NCI-H2029 treated with DMSO at 0.1 percent for 48 hours (cell line): ENCODE results near the gene TTYH3.

Experiments
- DNase-seq: peaks from one replicate; lab custom pipeline; 2025; lab: John Stamatoyannopoulos, UW

Gene TTYH3

DNA sequence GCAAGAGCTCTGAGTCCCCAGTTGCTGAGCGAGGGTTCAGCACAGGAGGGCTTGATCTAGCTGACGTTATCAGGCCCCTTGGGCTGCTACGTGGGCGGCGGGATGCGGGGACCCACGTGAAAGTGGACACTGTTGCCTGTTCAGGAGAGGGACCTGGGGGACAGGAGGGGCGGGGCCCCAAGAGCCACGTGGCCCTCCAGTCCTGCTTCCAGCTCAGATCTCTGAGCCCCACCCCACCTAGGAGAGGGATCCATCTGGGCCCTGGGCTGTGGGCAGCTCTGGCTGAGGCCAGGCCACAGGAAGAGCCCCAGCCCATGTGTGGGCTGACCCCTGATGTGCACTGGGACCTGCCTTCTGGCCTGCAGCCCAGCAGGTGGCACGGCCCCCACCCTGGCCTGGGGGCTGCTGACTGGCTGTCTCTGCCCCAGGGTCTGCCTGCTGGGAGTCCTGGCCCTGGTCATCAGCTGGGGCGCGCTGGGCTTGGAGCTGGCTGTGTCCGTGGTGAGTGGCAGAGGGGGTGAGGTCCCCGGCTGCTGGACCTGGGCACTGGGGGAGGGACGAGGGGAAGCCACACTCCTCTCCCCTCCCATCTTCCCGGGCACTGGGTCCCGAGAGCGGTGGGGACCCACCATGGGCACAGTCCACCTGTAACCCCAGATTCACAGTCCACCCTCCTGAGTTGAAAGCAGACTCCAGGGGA lies 17.5 kb downstream of the TTYH3 start:
- DNase-seq = no peak

DNA sequence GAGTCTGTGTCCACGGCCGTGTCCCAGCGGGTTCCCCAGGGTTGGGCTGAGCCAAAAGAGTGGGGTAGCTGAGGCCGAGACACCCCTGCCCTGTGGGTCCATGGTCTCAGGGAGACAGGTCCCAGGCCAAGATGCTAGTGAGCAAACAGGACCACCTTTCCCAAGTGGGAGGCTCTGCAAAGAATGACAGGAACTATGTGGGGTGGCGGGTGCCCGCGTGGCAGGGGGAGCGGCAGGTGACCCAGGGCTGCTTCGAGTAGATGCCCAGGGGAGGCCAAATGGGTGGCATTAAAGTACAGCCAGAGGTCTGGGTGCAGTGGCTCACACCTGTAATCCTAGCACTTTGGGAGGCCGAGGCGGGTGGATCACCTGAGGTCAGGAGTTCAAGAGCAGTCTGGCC lies 18.2 kb downstream of the TTYH3 start:
- DNase-seq = no peak

DNA sequence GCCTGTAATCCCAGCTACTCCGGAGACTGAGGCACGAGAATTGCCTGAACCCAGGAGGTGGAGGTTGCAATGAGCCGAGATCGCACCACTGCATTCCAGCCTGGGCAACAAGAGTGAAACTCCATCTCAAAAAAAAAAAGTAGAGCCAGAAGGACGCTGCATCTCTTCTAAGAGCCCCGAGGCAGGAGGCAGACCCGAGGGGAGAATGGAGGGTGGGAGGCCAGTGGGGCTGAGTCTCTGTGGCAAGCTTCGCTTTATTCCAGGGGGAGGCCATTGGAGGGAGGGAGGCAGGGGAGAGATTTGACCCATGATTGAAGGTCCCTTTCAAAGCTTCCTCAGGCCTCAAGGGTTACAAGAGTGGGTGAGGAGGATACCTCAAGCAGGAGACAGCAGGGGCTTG lies 18.7 kb downstream of the TTYH3 start:
- DNase-seq = no peak

DNA sequence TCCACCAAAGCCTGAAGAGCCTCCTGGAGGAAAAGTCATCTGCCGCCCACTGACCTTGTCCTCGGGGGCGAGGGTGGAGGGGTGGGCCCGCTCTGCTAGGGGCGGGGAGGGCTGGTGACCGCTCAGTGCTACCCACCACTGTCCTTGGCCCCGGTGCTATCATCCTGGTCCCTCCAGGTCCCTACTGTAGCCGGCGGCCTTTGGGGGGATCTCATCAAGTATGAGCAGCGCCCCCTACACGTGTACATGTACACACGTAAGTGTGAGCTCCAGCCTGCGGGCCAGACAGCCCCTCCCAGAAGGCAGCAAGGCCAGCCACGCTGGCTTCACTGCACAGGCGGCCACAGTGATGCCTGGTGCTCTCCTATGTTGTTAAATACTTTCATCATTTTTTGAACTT lies 19.6 kb downstream of the TTYH3 start:
- no peak for DNase-seq

DNA sequence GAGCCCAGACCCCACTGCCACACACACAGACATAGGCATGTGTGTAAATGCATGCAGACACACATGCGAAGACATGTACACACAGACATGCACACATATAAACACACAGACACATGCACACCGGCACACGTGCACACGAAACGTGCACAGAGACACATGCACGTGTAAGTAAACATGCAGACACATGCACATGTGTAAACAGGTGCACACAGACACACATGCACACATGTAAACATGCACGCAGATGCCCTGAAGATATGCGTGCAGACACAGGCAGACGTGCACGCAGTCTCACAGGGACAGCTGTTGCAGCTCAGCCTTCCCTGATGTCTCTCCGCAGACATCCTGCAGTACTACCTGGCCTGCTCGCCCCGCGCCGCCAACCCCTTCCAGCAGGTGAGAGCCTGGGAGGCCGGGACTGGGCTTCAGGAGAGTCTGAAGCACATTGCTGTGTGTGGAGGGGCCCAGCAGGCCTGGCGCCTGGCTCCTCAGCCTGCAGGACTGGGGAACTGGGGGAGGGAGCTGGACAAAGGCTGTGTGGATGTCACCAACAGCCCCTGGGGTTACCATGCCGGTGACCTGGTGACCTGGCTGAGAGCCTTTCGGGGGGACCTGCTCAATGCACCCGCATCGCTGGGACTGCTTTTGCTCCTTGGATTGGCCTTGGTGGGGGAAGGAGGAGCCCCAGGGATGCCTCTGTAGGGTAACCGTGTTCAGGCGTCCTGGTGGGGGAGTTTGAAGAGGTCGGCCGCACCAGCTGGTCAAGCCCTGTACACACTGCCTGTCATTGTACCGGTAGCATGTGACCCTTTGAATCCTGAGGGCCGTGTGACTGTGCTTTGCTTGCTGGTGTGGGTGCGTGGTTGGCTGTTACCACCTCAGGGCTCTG lies 20.3 kb downstream of the TTYH3 start:
- no peak for DNase-seq

DNA sequence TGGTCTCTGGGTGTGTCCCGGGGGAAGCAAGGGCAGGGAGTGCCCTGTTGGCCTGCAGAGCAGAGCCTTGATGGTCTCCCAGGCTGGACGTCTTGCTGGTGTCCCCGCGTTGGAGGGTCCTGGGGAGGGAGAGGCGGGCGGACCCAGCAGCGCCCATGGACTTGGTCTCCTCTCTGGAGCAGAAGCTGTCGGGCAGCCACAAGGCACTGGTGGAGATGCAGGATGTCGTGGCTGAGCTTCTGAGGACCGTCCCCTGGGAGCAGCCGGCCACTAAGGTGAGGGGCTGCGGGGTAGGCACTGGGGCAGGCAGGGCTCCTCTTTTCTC lies 20.9 kb downstream of the TTYH3 start:
- no peak for DNase-seq

DNA sequence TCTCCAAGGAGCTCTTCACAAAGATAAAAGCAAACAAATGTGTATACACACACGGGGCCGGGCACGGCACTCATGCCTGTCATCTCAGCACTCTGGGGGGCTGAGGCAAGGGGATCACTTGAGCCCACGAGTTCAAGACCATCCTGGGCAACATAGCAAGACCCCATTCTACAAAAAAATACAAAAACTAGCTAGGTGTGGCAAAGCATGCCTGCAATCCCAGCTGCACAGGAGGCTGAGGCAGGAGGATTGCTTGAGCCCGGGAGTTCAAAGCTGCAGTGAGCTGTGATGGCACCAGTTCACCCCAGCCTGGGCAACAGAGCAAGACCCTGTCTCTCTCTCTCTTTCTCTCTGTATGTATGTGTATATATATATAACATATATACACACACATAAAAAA lies 22.3 kb downstream of the TTYH3 start:
- DNase-seq = peak; percentile 36

DNA sequence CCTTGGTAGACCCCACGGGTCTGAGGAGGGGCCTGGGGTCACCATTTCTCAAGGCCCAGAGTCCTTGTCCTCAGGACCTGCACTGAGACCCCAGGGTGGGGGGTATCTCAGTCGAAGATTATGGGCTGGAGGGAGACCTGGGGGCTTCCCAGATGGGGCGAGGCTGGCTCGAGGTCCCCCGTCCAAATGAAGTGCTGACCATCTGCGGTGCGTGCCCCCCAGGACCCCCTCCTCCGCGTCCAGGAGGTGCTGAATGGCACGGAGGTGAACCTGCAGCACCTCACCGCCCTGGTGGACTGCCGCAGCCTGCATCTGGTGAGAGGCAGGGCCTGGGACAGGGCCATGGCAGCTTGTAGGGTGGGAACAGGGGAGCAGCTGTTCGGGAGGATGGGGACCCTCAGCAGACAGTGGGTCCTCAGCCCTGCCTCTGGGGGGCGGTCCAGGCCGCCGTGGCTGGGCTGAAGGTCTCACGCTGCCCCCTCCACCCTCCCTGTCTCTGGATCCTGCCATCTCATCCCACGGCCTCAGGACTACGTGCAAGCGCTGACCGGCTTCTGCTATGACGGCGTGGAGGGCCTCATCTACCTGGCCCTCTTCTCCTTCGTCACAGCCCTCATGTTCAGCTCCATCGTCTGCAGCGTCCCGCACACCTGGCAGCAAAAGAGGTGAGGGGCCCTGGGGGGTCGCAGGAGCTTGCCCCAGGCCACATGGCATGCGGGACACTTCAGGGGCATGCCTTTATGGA lies 24.3 kb downstream of the TTYH3 start:
- DNase-seq = no peak

DNA sequence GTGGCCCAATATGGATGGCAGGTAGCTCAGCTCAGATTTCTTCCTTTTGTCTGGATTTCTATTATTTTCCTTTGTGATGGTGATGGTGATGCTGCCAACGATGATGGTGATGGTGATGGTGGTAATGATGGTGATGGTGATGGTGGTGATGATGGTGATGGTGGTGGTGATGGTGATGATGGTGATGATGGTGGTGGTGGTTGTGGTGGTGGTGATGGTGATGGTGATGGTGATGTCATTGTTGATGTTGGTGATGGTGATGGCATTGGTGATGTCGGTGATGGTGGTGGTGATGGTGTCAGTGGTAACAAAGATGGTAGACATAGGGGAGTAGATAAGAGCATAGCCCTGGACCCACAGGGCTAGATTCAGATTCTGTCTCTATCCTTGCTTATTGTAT lies 25.4 kb downstream of the TTYH3 start:
- no peak for DNase-seq

DNA sequence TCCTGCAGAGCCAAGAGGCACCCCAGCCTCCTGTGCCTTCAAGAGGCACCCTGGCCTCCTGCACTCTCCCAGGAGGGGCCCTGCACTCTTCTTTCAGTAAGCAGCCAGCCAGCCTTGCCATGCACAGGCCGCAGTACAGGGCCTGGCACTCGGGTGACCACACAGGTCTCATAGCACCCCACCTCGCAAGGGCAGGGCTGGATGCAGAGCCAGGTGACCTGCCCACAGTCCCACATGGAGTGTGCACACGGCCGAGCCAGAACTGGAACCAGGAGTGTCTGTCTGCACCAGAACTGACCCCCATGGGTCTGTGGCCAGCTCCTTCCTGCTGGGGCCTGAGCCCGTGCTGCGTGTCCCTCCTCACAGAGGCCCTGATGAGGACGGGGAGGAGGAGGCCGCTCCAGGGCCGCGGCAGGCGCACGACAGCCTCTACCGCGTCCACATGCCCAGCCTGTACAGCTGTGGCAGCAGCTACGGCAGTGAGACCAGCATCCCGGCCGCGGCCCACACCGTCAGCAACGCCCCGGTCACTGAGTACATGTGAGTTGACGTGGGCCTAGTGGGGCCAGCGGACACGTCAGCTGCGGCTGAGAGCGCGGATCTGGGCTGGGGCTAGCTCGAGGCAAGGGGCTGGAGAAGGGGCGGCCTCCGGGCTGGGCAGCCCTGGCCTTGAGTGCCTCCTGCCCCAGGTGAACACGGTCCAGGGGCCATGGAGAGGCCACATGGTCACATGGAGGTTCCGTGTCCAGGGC lies 26.3 kb downstream of the TTYH3 start:
- no peak for DNase-seq

DNA sequence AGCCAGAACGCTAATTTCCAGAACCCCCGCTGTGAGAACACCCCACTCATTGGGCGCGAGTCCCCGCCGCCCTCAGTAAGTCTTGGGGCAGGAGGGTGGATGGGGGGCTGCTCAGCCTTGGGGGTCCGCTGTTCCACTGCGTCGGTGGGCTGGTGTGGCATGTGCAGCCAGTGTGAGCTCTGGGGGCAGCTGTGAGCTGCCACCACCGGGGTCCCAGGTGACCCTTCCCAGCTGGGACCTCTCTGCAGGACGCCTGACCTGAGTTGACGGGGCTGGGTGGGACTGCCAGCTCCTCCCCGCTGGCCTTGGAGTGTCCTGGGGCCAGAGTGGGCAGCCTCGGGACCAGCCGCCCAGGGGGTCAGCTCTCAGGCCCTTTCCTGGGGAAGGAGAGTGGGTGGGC lies 27.2 kb downstream of the TTYH3 start:
- no peak for DNase-seq

DNA sequence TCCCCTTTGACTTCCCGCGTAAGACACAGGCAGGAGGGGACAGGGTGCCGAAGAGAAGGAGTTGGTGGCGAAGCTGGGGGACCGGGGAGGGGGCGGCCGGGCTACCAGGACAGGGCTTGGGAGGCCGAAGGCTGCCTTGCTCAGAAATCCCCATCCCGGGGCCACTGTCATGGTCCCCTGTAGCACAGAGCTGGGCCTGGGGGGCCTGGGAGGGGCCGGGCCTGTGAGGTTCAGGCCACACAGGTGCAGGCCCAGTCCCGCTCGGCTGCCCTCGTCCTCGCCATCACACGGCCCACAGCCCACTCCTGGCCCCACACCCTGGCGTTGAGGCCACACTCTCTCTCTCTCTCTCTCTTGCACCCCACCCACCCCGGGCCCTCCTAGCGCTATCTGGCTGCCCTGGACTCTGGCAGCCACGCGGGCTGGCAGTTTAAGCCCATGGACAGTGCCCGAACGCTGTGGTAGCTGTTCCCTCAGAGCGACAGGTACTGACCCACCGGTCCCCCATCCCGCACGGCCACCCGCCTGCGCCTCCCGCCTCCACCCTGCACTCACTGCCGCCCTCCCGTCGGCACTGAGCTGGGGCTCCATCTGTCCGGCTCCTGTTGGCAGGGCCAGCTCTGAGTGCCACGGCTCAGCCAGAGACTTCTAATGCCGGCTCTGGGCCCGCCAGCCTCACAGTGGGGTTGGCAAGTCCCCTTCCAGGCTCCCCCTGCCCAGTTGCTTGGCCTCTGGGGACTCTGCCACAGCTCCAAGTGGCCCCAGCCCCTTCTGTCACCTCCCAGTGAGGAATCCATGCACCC lies 28.0 kb downstream of the TTYH3 start:
- no peak for DNase-seq

DNA sequence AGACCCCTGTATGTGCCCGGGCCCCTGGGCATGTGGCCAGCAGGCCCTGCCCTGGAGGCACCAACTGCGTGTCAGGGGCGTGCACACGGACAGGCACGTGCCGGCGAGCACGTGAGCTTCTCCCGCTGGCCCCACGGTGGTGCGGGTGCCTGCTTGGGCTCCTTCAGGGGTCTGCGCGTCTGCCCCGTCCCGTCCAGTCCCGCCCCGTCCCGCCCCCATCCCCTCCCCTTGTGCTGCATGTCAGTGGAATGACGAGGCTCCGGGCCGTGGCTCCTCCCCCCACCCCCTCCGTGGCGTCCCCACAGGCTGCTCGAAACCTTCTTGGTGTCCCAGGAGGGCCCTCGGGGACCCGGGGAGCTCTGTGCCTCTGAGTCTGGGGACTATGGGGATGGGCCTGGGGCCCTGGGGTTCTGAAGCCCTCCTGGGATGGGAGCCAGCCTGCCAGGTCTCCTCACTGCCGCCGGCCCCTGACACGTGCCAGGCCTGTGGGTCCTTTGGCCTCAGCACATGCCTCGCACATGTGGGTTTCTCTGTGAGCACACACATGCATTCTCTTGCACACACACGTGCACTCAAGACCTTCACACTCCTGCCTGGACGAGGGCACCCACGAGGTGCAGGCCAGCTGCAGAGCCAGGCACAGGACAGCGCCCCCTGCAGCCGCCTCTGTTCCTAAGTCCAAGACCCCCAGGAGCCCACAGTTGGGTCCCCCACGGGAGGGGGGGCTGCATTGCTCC lies 28.7 kb downstream of the TTYH3 start:
- DNase-seq = no peak

DNA sequence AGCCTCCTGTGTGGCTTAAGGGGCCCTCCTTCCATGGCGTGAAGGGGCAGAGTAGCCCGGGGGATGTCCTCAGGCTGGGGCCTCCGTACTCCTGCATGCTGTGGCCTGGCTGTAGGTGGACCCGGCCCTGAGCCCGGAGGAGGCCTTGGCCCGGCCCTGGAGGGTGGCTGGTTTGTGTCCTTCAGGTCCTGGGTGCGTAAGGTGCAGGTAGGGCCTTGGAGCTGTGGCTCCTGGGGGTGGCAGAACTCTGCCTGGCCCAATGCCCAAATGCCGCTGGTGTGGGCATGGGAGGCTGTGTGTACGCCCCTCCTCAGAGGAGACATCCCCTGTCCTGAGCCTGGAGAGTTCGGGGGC lies 29.3 kb downstream of the TTYH3 start:
- no peak for DNase-seq

DNA sequence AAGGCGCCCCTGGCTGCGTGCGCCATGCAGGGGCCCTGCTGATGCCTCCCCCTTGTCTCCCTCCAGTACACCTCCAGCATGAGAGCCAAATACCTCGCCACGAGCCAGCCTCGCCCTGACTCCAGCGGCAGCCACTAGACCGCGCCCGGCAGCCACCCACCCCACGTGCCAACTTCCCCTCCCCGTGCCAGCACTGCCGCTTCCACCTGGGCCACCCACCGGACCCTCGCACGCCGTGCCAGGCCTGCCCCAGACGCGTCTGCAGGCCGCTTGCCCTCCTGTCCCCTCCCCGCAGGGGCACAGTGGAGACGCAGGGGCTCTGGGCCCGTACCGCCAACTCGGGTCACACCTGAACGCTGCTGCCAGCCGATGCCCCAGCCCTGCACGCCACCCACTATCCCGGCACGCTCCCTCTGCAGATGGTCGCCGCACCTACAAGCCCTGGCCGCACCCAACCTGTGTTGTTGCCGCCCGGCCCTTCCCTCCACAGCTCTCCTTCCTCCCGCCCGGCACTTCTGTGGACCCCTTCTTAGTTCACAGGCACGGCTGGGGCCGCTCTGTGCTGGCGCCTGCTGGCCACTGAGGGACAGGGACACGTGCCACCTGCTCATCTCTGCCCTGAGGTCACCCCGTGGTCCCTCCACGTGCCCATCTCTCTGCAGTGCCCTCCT lies 30.0 kb downstream of the TTYH3 start:
- DNase-seq = no peak

DNA sequence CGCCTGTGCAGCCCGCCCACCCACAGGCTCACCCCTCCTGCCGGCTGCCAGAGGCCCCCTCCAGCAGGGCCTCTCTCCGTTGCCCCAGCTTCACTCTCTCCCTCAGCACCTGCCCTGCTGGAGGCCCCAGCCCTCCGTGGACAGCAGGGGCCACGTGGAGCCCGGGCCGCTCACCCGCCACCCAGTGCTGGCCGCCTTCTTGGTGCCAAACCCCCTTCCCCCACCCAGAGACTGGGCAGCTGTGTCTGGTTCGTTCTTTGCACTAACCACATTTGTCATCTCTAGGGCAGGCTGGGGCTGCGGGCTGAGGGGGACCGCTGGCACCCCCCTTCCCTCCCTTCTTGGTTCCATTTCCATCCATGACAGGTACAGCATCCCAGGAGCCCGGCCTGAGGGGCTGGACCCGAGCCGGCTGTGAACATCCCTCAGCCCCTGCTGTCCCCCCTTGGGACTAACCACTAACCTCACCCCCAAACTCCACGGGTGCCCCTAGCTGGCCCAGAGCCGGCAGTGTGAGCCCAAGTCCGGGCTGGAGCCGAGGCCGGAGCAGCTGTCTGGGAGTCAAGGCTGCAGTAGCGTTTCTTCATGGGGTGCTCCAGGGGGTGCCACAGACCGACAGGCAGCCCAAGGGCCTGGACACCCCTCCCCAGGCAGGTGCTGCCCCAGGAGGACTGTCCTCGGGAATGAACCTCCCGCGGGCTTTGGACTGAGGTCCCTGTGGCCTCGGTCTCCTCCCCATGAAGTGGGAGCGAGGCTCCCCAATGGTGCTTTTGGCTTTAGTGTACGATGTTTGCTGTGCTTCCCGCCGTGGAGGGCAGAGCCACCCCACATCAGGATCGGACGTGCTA lies 30.7 kb downstream of the TTYH3 start:
- DNase-seq = no peak

DNA sequence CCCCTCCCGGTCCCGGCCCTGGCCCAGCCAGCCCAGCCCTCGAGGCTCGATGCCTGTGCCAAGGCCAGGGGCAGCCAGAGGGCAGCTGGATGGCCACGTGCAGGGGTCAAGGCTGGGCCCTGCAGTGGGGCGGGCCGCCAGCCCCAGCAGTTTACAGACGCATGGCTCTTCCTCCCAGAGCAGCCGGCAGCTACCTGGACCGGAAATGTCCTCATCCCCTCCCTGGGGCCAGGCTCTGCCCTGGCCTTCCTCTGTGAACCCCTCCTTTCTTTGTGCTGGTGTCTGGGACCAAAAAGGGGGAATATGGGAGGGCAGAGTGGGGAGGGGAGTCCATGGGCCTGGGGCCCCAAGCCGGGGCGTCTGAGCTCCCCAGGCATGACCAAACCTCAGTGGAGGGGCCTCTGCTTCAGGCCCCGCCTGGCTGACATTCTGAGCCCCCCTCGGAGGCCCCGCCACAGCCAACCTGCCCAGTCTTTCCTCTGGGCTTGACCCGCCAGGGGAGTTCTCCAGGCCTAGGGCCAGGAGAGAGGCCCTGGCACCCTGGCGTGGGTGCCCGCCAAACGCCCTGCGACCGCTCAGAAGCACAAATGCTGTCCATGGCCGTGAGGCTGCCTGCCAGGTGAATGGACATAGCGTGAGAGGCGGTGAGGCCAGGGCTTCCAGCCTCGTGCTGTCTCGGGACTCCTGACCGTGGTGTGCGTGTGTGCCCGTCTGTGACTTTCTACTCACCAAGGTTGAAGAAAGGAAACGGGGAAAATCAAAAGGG lies 31.5 kb downstream of the TTYH3 start:
- no peak for DNase-seq

DNA sequence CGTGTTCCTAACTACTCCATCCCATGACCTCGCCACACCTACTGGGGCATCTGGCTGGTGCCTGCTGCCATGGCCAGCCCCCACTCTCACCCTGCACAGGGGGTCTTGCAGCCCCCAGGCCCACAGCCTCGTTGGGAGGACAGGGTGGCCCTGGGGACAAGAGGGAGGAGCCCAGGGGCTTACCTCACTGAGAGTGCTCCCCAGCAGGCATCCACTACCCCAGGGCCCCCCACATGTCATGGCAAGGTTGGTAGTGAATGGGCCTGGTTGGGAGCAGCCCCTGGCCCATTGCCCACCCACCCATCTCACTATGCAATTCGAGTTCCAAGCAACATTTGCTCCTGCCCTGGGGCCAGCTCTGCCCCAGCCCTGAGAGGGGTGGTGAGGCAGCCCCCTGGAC lies 32.2 kb downstream of the TTYH3 start:
- no peak for DNase-seq

DNA sequence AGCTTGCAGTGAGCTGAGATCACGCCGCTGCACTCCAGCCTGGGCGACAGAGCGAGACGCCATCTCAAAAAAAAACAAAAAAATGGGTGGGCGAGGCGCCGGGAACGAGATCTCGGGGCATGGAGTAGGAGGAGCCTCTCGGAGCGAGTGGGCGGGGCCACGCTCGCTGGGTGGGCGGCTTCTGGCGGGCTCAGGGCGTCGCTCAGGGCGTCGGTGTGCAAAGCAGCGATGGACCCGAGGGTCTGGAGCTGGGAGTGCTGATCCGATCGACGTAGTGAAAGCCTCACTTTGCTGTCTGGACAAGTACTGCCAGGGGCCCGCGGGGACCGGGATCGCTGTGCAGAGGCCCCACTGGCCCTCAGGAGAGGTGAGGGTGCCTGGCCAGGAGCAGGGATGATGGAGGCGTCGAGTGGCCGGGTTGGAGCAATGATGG lies 33.6 kb downstream of the TTYH3 start:
- no peak for DNase-seq
